Adrenal gland (tissue), 12 donors: ENCODE data around the gene NME4. TPM values are rescaled to one million over a fixed set of nuclear protein-coding genes. Genes with fewer than 3 reads are reported as not detected.

Experiments
- DNase-seq, 7 donors: peaks; one replicate each; pipeline ENCODE4 v3.0.0-alpha.2; 2019 to 2020
- H3K27ac ChIP-seq, 5 donors: fragments of 200-600 bp; sonication (generic) in 4 of 5; 1 replicate in 3 of 5; 2 replicates in 2 of 5; pipeline versions ENCODE4 v1.5.1 to v1.8.0; 2016 to 2020; ENCODE audit warnings: mild to moderate bottlenecking in 1 of 5
- H3K27me3 ChIP-seq: fragments of 200-600 bp; 2 replicates; pipeline ENCODE4 v1.8.0; 2021
- H3K36me3 ChIP-seq, 2 donors: fragments of 200-600 bp; replicated peaks in 1 of 2; 1 replicate in 1 of 2; 2 replicates in 1 of 2; pipeline versions ENCODE4 v1.5.1 to v1.8.0; 2018 to 2022
- H3K4me1 ChIP-seq, 2 donors: fragments of 200-600 bp; replicated peaks in 1 of 2; 1 replicate in 1 of 2; 2 replicates in 1 of 2; pipeline versions ENCODE4 v1.5.1 to v1.8.0; 2018 to 2021
- H3K4me3 ChIP-seq, 4 donors: fragments of 200-600 bp; sonication (generic) in 3 of 4; one replicate each; pipeline ENCODE4 v1.5.1; 2016 to 2018
- H3K9me3 ChIP-seq, 3 donors: fragments of 200-600 bp; sonication (generic) in 1 of 3; replicated peaks in 1 of 3; 1 replicate in 2 of 3; 2 replicates in 1 of 3; pipeline versions ENCODE4 v1.5.1 to v1.8.0; 2016 to 2021
- POLR2A ChIP-seq, 2 donors: fragments of 450-650 bp; IDR thresholded peaks; one replicate each; pipeline ENCODE4 v1.6.1; 2017; ENCODE audit warnings: antibody characterized with exemption in 2 of 2, mild to moderate bottlenecking in 2 of 2, moderate library complexity in 1 of 2
- WGBS, 4 donors: extraction: QIAGEN DNeasy Blood & Tissue Kit in 2 of 4; methylation state at CpG; one replicate each; pipeline versions ENCODE4 v1.1.5 to v1.1.7; 2013 to 2017; 5-methylcytosine and 5-hydroxymethylcytosine counted together
- intact Hi-C, 2 donors: fragments of 100-400 bp; cut with DNase I; formaldehyde crosslinking; loops; one replicate each; pipeline versions ENCODE4 v1.14.1 to v1.15.0; 2022 to 2023
- polyA plus RNA-seq, 3 donors: library from polyadenylated mRNA; stranded (reverse); fragments of 200-250 nt in 2 of 3; fragments of 350-450 nt in 1 of 3; fragmentation: Illumina TruSeq in 1 of 3; extraction: RNeasy Lipid Tissue Mini Kit (QIAGEN cat#74804) in 1 of 3; gene quantifications; one replicate each; pipeline ENCODE4 v1.2.3, GENCODE V29; 2013 to 2014
- total RNA-seq, 9 donors: library from RNA; depleted of rRNA in 4 of 9; stranded (reverse); fragments of >200 nt in 4 of 9; fragments of 120-200 nt in 1 of 9; fragmentation: NEBNext Ultra II Directional in 1 of 9; extraction: Animal tissue kit (Norgen Biotek cat#: 25700) in 1 of 9; gene quantifications; one replicate each; pipeline versions ENCODE4 v1.1.0 to v1.2.4, GENCODE V29; 2013 to 2023
- TF ChIP-seq, protein P1 (sequence below), 6 experiments: fragments of 450-650 bp in 4 of 6; fragments of 200-600 bp in 2 of 6; sonication (generic) in 1 of 6; IDR thresholded peaks; 1 replicate in 5 of 6; 2 replicates in 1 of 6; pipeline versions ENCODE4 v1.5.1 to v1.8.0; 2016 to 2021; ENCODE audit warnings: antibody characterized with exemption in 6 of 6, mild to moderate bottlenecking in 2 of 6, moderate library complexity in 1 of 6
- donor health status: healthy with polysubstance abuse.
- donor health status: Bipolar disorder and iron deficiency.
- donor health status: DM: yes; HTN: yes; CAD: no.
- donor health status: DM: no; HTN: no; CAD: no.
- donor health status: DM: no; HTN: no; CAD: no.
- donor health status: DM: yes; HTN: yes; CAD: no.

Gene NME4
- total and polyA plus RNA-seq, 12 donors = 67.8 to 492 (median 169) TPM

DNA sequence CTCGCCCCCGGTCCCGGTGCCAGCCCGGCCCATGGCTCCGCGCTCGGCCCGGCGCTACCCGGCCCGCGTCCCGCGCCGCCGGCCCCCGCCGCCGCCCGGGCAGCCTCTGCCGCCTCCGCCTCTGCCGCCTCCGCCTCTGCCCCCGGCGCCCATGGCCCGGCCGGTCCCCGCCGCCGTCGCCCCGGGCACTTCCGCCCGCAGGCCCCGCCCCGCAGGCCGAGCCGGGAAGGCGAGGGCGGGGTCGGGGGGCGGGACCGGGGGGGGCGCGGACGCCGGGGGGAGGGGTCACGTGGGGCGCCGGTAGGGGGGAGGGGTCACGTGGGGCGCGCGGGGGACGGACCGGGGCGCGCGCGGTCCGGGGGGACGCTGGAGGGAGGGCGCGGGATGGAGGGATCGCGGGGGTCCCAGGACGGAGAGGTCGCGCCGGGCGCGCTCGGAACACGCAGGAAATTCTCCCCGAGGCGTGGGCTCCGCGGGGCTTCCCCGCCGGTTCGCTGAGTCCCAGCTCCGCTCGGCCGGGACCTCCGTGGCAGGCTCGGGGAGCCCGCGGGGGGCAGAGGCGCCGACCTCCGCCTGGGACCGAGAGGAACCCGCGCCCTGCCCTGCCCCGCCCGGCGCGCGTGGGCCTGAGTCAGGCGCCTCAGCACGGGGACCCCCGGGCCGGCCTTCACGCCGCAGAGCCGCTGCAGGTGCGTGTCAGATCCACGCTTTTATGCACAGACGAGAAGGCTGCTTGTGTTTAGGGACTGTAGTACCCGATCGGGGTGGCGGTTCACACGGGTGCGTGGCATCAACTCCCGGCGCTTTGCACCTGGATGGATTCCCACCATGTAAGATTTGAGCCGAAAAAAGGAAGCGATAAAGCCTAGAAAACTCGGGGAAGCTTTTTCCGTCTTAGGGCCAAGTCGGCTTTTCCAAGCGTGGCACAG is 14.9 kb upstream of the NME4 start, which contains the start of gene PGAP6:
TSS of gene PGAP6 (minus strand) at position 190 of the 929 bp plus-strand sequence. CDS start at position 33, 157 bp downstream.
- Histone ChIP-seq H3K27ac (peak within 1 kb of the TSS in 4 of 5 donors; percentile 35 to 86 (median 72)), H3K9me3 (no peaks in the 10 kb centered on the region), H3K4me1 (peaks cover 15 to 36% of the 10 kb centered on the region in 2 donors), H3K4me3 (peak within 1 kb of the TSS; percentile 18 to 96 (median 82)), H3K36me3 (peaks cover 0 to 5% of the 10 kb centered on the region in 2 donors), H3K27me3 (no peaks in the 10 kb centered on the region)
- intact Hi-C loops = no loop called here
- peak in 6 of 7 donors; percentile 57 to 76 (median 68) for DNase-seq
- 0 to 1% (median 1%) methylated on average over 6 to 123 of the region's 123 CpGs for WGBS, 4 donors
- TF ChIP-seq, protein P1, sequence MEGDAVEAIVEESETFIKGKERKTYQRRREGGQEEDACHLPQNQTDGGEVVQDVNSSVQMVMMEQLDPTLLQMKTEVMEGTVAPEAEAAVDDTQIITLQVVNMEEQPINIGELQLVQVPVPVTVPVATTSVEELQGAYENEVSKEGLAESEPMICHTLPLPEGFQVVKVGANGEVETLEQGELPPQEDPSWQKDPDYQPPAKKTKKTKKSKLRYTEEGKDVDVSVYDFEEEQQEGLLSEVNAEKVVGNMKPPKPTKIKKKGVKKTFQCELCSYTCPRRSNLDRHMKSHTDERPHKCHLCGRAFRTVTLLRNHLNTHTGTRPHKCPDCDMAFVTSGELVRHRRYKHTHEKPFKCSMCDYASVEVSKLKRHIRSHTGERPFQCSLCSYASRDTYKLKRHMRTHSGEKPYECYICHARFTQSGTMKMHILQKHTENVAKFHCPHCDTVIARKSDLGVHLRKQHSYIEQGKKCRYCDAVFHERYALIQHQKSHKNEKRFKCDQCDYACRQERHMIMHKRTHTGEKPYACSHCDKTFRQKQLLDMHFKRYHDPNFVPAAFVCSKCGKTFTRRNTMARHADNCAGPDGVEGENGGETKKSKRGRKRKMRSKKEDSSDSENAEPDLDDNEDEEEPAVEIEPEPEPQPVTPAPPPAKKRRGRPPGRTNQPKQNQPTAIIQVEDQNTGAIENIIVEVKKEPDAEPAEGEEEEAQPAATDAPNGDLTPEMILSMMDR (IDR thresholded peaks at IDR 0.05) = no peak
- peak in 1 of 2 donors; percentile 27 for TF ChIP-seq POLR2A (IDR thresholded peaks at IDR 0.05)

DNA sequence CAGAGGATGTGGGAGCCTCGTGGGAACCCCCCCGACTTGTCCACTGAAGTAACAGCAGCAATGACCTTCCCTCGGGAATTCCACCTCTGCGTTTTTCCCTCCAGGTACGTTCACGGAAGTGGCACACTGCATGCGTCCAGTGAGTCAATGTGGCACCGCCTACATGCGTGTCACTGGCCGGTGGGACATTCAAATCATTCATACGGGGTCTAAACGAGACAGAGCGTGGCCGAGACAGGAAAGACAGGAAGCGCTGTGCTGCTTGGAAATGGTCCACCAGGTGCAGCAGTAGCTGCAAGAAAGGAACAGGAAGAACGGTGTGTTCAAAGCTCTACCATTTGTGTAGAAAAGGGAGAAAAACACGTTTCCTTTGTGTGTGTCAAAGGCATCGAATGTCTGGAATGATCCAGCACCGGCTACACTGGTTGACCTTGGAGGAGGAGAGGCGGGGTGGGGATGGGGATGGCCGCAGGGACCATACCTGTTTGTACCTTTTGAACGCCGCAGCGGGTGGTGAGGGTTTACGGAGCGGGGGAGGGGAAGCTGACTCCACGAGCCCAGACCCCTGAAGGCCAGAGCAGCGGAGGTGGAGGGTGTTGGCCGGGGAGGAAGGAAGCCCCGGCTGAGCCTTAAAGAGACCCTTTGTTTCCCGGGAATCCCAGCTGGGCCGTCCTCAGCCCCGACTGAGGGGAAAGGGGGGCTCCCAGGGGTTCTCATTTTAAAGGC is 13.5 kb upstream of the NME4 start:
- TF ChIP-seq POLR2A (IDR thresholded peaks at IDR 0.05) = no peak
- TF ChIP-seq, protein P1 (IDR thresholded peaks at IDR 0.05) = no peak
- no peaks in the 10 kb centered on the region for H3K36me3 ChIP-seq
- peaks cover 26 to 41% of the 10 kb centered on the region in 2 donors for H3K4me1 ChIP-seq
- H3K27ac ChIP-seq = peak overlapping the region; percentile 29 to 88 (median 35)
- H3K9me3 ChIP-seq = no peaks in the 10 kb centered on the region
- intact Hi-C loops = no loop called here
- 10 to 29% (median 22%) methylated on average over 26 to 33 of the region's 33 CpGs for WGBS, 4 donors
- peak in 6 of 7 donors; percentile 56 to 82 (median 66) for DNase-seq
- no peaks in the 10 kb centered on the region for H3K27me3 ChIP-seq
- peak overlapping the region in 2 of 4 donors; percentile 92 to 96 for H3K4me3 ChIP-seq

DNA sequence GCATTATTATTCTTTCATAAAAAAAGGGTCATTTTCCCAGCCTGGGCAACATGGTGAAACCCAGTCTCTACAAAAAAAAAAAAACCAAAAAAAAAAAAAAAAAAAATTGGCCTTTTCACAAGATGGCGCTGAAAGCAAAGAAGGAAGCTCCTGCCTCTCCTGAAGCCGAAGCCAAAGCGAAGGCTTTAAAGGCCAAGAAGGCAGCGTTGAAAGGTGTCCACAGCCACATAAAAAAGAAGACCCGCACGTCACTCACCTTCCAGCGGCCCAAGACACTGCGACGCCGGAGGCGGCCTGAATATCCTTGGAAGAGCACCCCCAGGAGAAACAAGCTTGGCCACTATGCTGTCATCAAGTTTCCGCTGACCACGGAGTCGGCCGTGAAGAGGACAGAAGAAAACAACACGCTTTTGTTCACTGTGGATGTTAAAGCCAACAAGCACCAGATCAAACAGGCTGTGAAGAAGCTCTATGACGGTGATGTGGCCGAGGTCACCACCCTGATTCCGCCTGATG is 10.3 kb upstream of the NME4 start:
- H3K27me3 ChIP-seq = no peaks in the 10 kb centered on the region
- intact Hi-C loops = no loop called here
- DNase-seq = peak in 1 of 7 donors; percentile 43
- peaks cover 23 to 31% of the 10 kb centered on the region in 2 donors for H3K4me1 ChIP-seq
- WGBS, 4 donors = 52 to 77% (median 72%) methylated on average over 19 of the region's 19 CpGs
- H3K27ac ChIP-seq = peak overlapping the region in 2 of 5 donors; percentile 43 to 62
- no peaks in the 10 kb centered on the region for H3K36me3 ChIP-seq
- no peaks in the 10 kb centered on the region for H3K9me3 ChIP-seq
- TF ChIP-seq, protein P1 (IDR thresholded peaks at IDR 0.05) = no peak
- TF ChIP-seq POLR2A (IDR thresholded peaks at IDR 0.05) = no peak
- no peak overlapping the region for H3K4me3 ChIP-seq
